Activated CD8-positive, alpha-beta memory T cell treated with anti-CD3 and anti-CD28 coated beads, Interleukin-2, amount 10 ng/mL, durations not matched to agents 7 days and 5 days (primary cell): Measurements from ENCODE around the gene LIX1L. TPM values are rescaled to one million over a fixed set of nuclear protein-coding genes. Genes with fewer than 3 reads are reported as not detected.

ENCODE experiments used
- ATAC-seq: fragments of 150-1000 bp; cut with Tn5 transposase; one replicate; pipeline ENCODE4 v1.10.0; 2021; ENCODE audit warnings: moderate library complexity
- CTCF ChIA-PET: fragments of 350-600 bp; sonication (Branson Sonifier 250); formaldehyde crosslinking; loops from one replicate; lab custom pipeline; 2021; ENCODE audit warnings: antibody characterized with exemption; lab: Charles Lee
- DNase-seq: peaks from one replicate; pipeline ENCODE4 v3.0.0-alpha.2; 2020
- H3K27ac Mint-ChIP-seq: one replicate; pipeline ENCODE4 v1.8.0; 2021; ENCODE audit warnings: mild to moderate bottlenecking, mixed read lengths
- H3K27me3 Mint-ChIP-seq: one replicate; pipeline ENCODE4 v1.8.0; 2021; ENCODE audit warnings: mixed read lengths
- H3K36me3 Mint-ChIP-seq: one replicate; pipeline ENCODE4 v1.8.0; 2021; ENCODE audit warnings: mild to moderate bottlenecking, mixed read lengths
- H3K4me1 Mint-ChIP-seq: one replicate; pipeline ENCODE4 v1.8.0; 2021; ENCODE audit warnings: mixed read lengths
- H3K4me3 Mint-ChIP-seq: one replicate; pipeline ENCODE4 v1.8.0; 2021; ENCODE audit warnings: mild to moderate bottlenecking, moderate library complexity, mixed read lengths
- H3K9me3 Mint-ChIP-seq: one replicate; pipeline ENCODE4 v1.8.0; 2022; ENCODE audit warnings: low read depth, mixed read lengths
- total RNA-seq, 2 experiments: library from RNA; stranded (reverse); gene quantifications; one replicate each; pipeline ENCODE4 v1.2.3, GENCODE V29; 2021

LIX1L gene
- total RNA-seq, 2 experiments from 2014 or later = 35.0 to 36.2 TPM

- no peaks in the 10 kb centered on the region for H3K9me3 Mint-ChIP-seq
- CTCF ChIA-PET = interaction anchor here (1.4 to 14.6 kb wide), 6 partner anchors 17 to 65 kb away, joined by 3 to 184 read pairs (median 13); partner anchors contain the start of genes NUDT17 and PIAS3
- peaks cover 34% of the 10 kb centered on the region for H3K36me3 Mint-ChIP-seq
- H3K4me3 Mint-ChIP-seq = no peak overlapping the region
- H3K27me3 Mint-ChIP-seq = no peaks in the 10 kb centered on the region
- no peak for ATAC-seq
- H3K27ac Mint-ChIP-seq = peak overlapping the region; percentile 25
- H3K4me1 Mint-ChIP-seq = peaks cover 33% of the 10 kb centered on the region
- DNase-seq = no peak
These were observed 45.6 kb downstream of the LIX1L start for GRCh38 chr1:145912128-145912641.

- CTCF ChIA-PET = interaction anchor here (0.8 to 14.6 kb wide), 12 partner anchors 9 to 109 kb away, joined by 3 to 184 read pairs (median 9); partner anchors contain the start of genes ANKRD35, NUDT17, PEX11B and PIAS3
- Mint-ChIP-seq H3K9me3 (no peaks in the 10 kb centered on the region), H3K4me3 (no peak overlapping the region), H3K27me3 (no peaks in the 10 kb centered on the region), H3K4me1 (peaks cover 20% of the 10 kb centered on the region), H3K27ac (no peak overlapping the region), H3K36me3 (peaks cover 16% of the 10 kb centered on the region)
- ATAC-seq = no peak
- DNase-seq = no peak
These were observed 49.2 kb downstream of the LIX1L start for GRCh38 chr1:145908653-145909052.

- Mint-ChIP-seq H3K27me3 (no peaks in the 10 kb centered on the region), H3K36me3 (peaks cover 10% of the 10 kb centered on the region), H3K27ac (no peak overlapping the region), H3K4me1 (peaks cover 14% of the 10 kb centered on the region), H3K4me3 (no peak overlapping the region), H3K9me3 (no peaks in the 10 kb centered on the region)
- ATAC-seq (no peak), DNase-seq (no peak)
- CTCF ChIA-PET = interaction anchor here (0.6 to 14.6 kb wide), 6 partner anchors 15 to 128 kb away, joined by 3 to 184 read pairs (median 4); partner anchors contain the start of gene NUDT17
These were observed 50.7 kb downstream of the LIX1L start for GRCh38 chr1:145906954-145907753.

GRCh38 chr1:145901312-145902021, 56.4 kb downstream of the LIX1L start:
- CTCF ChIA-PET = interaction anchor here (1.4 to 1.9 kb wide), 2 partner anchors 9 to 55 kb away, joined by 4 to 7 read pairs; no protein-coding TSS in a partner anchor
- DNase-seq (no peak), ATAC-seq (no peak)
- Mint-ChIP-seq H3K4me1 (no peaks in the 10 kb centered on the region), H3K27me3 (no peaks in the 10 kb centered on the region), H3K9me3 (no peaks in the 10 kb centered on the region), H3K4me3 (no peak overlapping the region), H3K36me3 (no peaks in the 10 kb centered on the region), H3K27ac (no peak overlapping the region)

GRCh38 chr1:145898756-145899155, 59.1 kb downstream of the LIX1L start:
- no peak overlapping the region for H3K27ac Mint-ChIP-seq
- DNase-seq (no peak), ATAC-seq (no peak)
- H3K4me1 Mint-ChIP-seq = no peaks in the 10 kb centered on the region
- CTCF ChIA-PET = no interaction called here
- H3K9me3 Mint-ChIP-seq = no peaks in the 10 kb centered on the region
- H3K36me3 Mint-ChIP-seq = no peaks in the 10 kb centered on the region
- no peaks in the 10 kb centered on the region for H3K27me3 Mint-ChIP-seq
- H3K4me3 Mint-ChIP-seq = no peak overlapping the region

- Mint-ChIP-seq H3K27me3 (no peaks in the 10 kb centered on the region), H3K36me3 (no peaks in the 10 kb centered on the region), H3K27ac (no peak overlapping the region)
These were observed 59.8 kb downstream of the LIX1L start for GRCh38 chr1:145897969-145898368.

GRCh38 chr1:145895471-145895870, 62.3 kb downstream of the LIX1L start:
- Mint-ChIP-seq H3K4me1 (no peaks in the 10 kb centered on the region), H3K27ac (no peak overlapping the region), H3K9me3 (no peaks in the 10 kb centered on the region), H3K27me3 (no peaks in the 10 kb centered on the region), H3K4me3 (no peak overlapping the region), H3K36me3 (no peaks in the 10 kb centered on the region)
- CTCF ChIA-PET = interaction anchor here (1.1 to 3.0 kb wide), 5 partner anchors 10 to 137 kb away, joined by 3 to 17 read pairs (median 8); partner anchors contain the start of genes ITGA10 and NUDT17
- ATAC-seq = no peak
- DNase-seq = no peak

More at GRCh38 chr1:145897969-145898368, 59.8 kb downstream of the LIX1L start:
- Mint-ChIP-seq H3K4me3 (no peak overlapping the region), H3K4me1 (no peaks in the 10 kb centered on the region), H3K9me3 (no peaks in the 10 kb centered on the region)
- CTCF ChIA-PET = interaction anchor here (0.5 to 0.9 kb wide), 2 partner anchors 12 to 68 kb away, joined by 3 to 5 read pairs; partner anchors contain the start of gene ITGA10
- DNase-seq = no peak
- ATAC-seq = no peak

GRCh38 chr1:145893306-145894055, 64.3 kb downstream of the LIX1L start:
- Mint-ChIP-seq H3K9me3 (no peaks in the 10 kb centered on the region), H3K4me1 (no peaks in the 10 kb centered on the region), H3K27me3 (no peaks in the 10 kb centered on the region), H3K4me3 (no peak overlapping the region), H3K36me3 (no peaks in the 10 kb centered on the region), H3K27ac (no peak overlapping the region)
- no peak for DNase-seq
- CTCF ChIA-PET = interaction anchor here (0.9 to 4.1 kb wide), 10 partner anchors 8 to 83 kb away, joined by 3 to 31 read pairs (median 13); partner anchors contain the start of genes ANKRD35, ITGA10, LIX1L and NUDT17
- no peak for ATAC-seq

GRCh38 chr1:145892486-145893087, 65.2 kb downstream of the LIX1L start:
- CTCF ChIA-PET = interaction anchor here (0.7 to 4.1 kb wide), 24 partner anchors 7 to 129 kb away, joined by 3 to 31 read pairs (median 7); partner anchors contain the start of genes ANKRD35, HJV, ITGA10 and LIX1L
- no peak overlapping the region for H3K4me3 Mint-ChIP-seq
- peaks cover 2% of the 10 kb centered on the region for H3K27me3 Mint-ChIP-seq
- no peak for DNase-seq
- no peaks in the 10 kb centered on the region for H3K9me3 Mint-ChIP-seq
- no peak for ATAC-seq
- no peak overlapping the region for H3K27ac Mint-ChIP-seq
- no peaks in the 10 kb centered on the region for H3K36me3 Mint-ChIP-seq
- no peaks in the 10 kb centered on the region for H3K4me1 Mint-ChIP-seq

- no peaks in the 10 kb centered on the region for H3K9me3 Mint-ChIP-seq
- H3K4me3 Mint-ChIP-seq = no peak overlapping the region
- H3K36me3 Mint-ChIP-seq = no peaks in the 10 kb centered on the region
- CTCF ChIA-PET = interaction anchor here (0.7 to 4.1 kb wide), 33 partner anchors 10 to 136 kb away, joined by 3 to 31 read pairs (median 5); partner anchors contain the start of genes HJV, ITGA10, LIX1L and NUDT17
- peaks cover 4% of the 10 kb centered on the region for H3K27me3 Mint-ChIP-seq
- DNase-seq (peak; percentile 73), ATAC-seq (peak; percentile 85)
- H3K4me1 Mint-ChIP-seq = peaks cover under 1% of the 10 kb centered on the region
- H3K27ac Mint-ChIP-seq = no peak overlapping the region
These were observed 66.0 kb downstream of the LIX1L start for GRCh38 chr1:145891587-145892485.

GRCh38 chr1:145891143-145891542, 66.7 kb downstream of the LIX1L start:
- Mint-ChIP-seq H3K36me3 (no peaks in the 10 kb centered on the region), H3K27me3 (peaks cover 5% of the 10 kb centered on the region), H3K4me3 (no peak overlapping the region), H3K27ac (no peak overlapping the region), H3K4me1 (peaks cover 4% of the 10 kb centered on the region), H3K9me3 (no peaks in the 10 kb centered on the region)
- CTCF ChIA-PET = interaction anchor here (0.7 to 4.1 kb wide), 31 partner anchors 10 to 136 kb away, joined by 3 to 31 read pairs (median 5); partner anchors contain the start of genes HJV, ITGA10, LIX1L and NUDT17
- ATAC-seq = no peak
- DNase-seq = no peak
